ENCODE data around the gene COL11A2. TPM values are rescaled to one million over a fixed set of nuclear protein-coding genes. Genes with fewer than 3 reads are reported as not detected.

COL11A2 gene
- total and polyA plus RNA-seq, 2 experiments from 2014 or later, result 1.6 to 2.7 TPM

- peak overlapping the region; percentile 93 for H3K4me3 ChIP-seq
- no peaks in the 10 kb centered on the region for H3K9me2 ChIP-seq (ENCODE audit: insufficient read depth)
- ATAC-seq (peak; percentile 29), DNase-seq (ENCODE audit: low spot score) (peak; percentile 92)
- H3K36me3 Mint-ChIP-seq (ENCODE audit: low read depth), result peaks cover 45% of the 10 kb centered on the region
- peak overlapping the region; percentile 95 for H3K27ac ChIP-seq (ENCODE audit: low read depth)
- peaks cover 22% of the 10 kb centered on the region for H4K20me1 ChIP-seq (replicated peaks; ENCODE audit: insufficient read depth)
- H3F3A ChIP-seq (replicated peaks; ENCODE audit: low read depth), result peaks cover 37% of the 10 kb centered on the region
- H3K79me2 ChIP-seq (replicated peaks; ENCODE audit: insufficient read depth), result peaks cover 23% of the 10 kb centered on the region
- peak; percentile 22; the same call in 1 of the 2 replicates for TF ChIP-seq POLR2AphosphoS5 (IDR thresholded peaks at IDR 0.05; ENCODE audit: low read depth)
- no peak for TF ChIP-seq EZH2phosphoT487 (IDR thresholded peaks at IDR 0.05; ENCODE audit: unreplicated experiment)
- no peak for TF ChIP-seq STAT1 (IDR thresholded peaks at IDR 0.05; ENCODE audit: unreplicated experiment)
- TF ChIP-seq NANOG (IDR thresholded peaks at IDR 0.05; ENCODE audit: borderline replicate concordance), result no peak
- no peak for TF ChIP-seq ZNF331 (CRISPR knock-in tag; IDR thresholded peaks at IDR 0.05; ENCODE audit: low read depth)
- no peak for TF ChIP-seq JUNB (IDR thresholded peaks at IDR 0.05; ENCODE audit: unreplicated experiment)
- no peak overlapping the region; the same call in 1 of the 2 replicates for H2AFZ ChIP-seq
- H3K36me3 ChIP-seq (ENCODE audit: insufficient read depth), result peaks cover 11% of the 10 kb centered on the region; the same call in 1 of the 2 replicates
- no peaks in the 10 kb centered on the region; the same call in 2 of the 3 replicates for H3K9me3 Mint-ChIP-seq
- peak overlapping the region; percentile 98 for H3K4me2 ChIP-seq
- H3K27me3 ChIP-seq (ENCODE audit: insufficient read depth), result no peaks in the 10 kb centered on the region
- peaks cover 17% of the 10 kb centered on the region for H3K4me1 ChIP-seq (ENCODE audit: insufficient read depth)
- peaks cover 17% of the 10 kb centered on the region for H3K27me3 Mint-ChIP-seq (ENCODE audit: insufficient read depth, low read depth, poor library complexity)
- H3K4me1 Mint-ChIP-seq, result peaks cover 57% of the 10 kb centered on the region
- H3K4me3 Mint-ChIP-seq, result peak overlapping the region; percentile 100
- H3K27ac Mint-ChIP-seq, result no peak overlapping the region
Observed at GRCh38 chr6:33199687-33200218, 7.5 kb upstream of the COL11A2 start.

GRCh38 chr6:33198853-33199436 is 6.7 kb upstream of the COL11A2 start:
- no peak for TF ChIP-seq STAT1 (IDR thresholded peaks at IDR 0.05; ENCODE audit: unreplicated experiment)
- no peak for TF ChIP-seq NANOG (IDR thresholded peaks at IDR 0.05; ENCODE audit: borderline replicate concordance)
- TF ChIP-seq ZNF114 (CRISPR knock-in tag; IDR thresholded peaks at IDR 0.05), result no peak
- TF ChIP-seq ZNF331 (CRISPR knock-in tag; IDR thresholded peaks at IDR 0.05; ENCODE audit: low read depth), result no peak
- no peak for TF ChIP-seq EZH2 (IDR thresholded peaks at IDR 0.05; ENCODE audit: low read depth, unreplicated experiment)
- TF ChIP-seq EZH2phosphoT487 (IDR thresholded peaks at IDR 0.05; ENCODE audit: unreplicated experiment), result no peak
- TF ChIP-seq REST (IDR thresholded peaks at IDR 0.05; ENCODE audit: unreplicated experiment), result no peak
- Histone ChIP-seq H4K20me1 (replicated peaks; ENCODE audit: insufficient read depth) (peaks cover 22% of the 10 kb centered on the region), H3K36me3 (ENCODE audit: insufficient read depth) (peaks cover 11% of the 10 kb centered on the region; the same call in 1 of the 2 replicates), H3K79me2 (replicated peaks; ENCODE audit: insufficient read depth) (peaks cover 23% of the 10 kb centered on the region), H3K4me2 (peak overlapping the region; percentile 98; the same call in 1 of the 2 replicates), H3F3A (replicated peaks; ENCODE audit: low read depth) (peaks cover 37% of the 10 kb centered on the region), H3K9me2 (ENCODE audit: insufficient read depth) (no peaks in the 10 kb centered on the region), H3K4me1 (ENCODE audit: insufficient read depth) (peaks cover 14% of the 10 kb centered on the region), H3K27me3 (ENCODE audit: insufficient read depth) (no peaks in the 10 kb centered on the region), H3K27ac (ENCODE audit: low read depth) (no peak overlapping the region), H2AFZ (no peak overlapping the region), H3K4me3 (peak overlapping the region; percentile 93; the same call in 1 of the 2 replicates)
- peaks cover 46% of the 10 kb centered on the region for H3K36me3 Mint-ChIP-seq (ENCODE audit: low read depth)
- peaks cover 53% of the 10 kb centered on the region for H3K4me1 Mint-ChIP-seq
- peaks cover 17% of the 10 kb centered on the region for H3K27me3 Mint-ChIP-seq (ENCODE audit: insufficient read depth, low read depth, poor library complexity)
- ATAC-seq (no peak), DNase-seq (ENCODE audit: low spot score) (no peak)
- H3K27ac Mint-ChIP-seq, result no peak overlapping the region
- H3K4me3 Mint-ChIP-seq, result peak overlapping the region; percentile 100
- no peaks in the 10 kb centered on the region; the same call in 2 of the 3 replicates for H3K9me3 Mint-ChIP-seq

Measured in GM23338 (cell line).